Smooth muscle cell of trachea (primary cell): ENCODE data around the gene LILRB3. TPM values are rescaled to one million over a fixed set of nuclear protein-coding genes. Genes with fewer than 3 reads are reported as not detected.

Source experiments
- total RNA-seq: library from RNA; depleted of rRNA; stranded (reverse); fragments of >200 nt; gene quantifications from 2 replicates; pipeline ENCODE4 v1.2.1, GENCODE V29; 2014

LILRB3 gene
- not detected in 2 replicates for total RNA-seq

DNA sequence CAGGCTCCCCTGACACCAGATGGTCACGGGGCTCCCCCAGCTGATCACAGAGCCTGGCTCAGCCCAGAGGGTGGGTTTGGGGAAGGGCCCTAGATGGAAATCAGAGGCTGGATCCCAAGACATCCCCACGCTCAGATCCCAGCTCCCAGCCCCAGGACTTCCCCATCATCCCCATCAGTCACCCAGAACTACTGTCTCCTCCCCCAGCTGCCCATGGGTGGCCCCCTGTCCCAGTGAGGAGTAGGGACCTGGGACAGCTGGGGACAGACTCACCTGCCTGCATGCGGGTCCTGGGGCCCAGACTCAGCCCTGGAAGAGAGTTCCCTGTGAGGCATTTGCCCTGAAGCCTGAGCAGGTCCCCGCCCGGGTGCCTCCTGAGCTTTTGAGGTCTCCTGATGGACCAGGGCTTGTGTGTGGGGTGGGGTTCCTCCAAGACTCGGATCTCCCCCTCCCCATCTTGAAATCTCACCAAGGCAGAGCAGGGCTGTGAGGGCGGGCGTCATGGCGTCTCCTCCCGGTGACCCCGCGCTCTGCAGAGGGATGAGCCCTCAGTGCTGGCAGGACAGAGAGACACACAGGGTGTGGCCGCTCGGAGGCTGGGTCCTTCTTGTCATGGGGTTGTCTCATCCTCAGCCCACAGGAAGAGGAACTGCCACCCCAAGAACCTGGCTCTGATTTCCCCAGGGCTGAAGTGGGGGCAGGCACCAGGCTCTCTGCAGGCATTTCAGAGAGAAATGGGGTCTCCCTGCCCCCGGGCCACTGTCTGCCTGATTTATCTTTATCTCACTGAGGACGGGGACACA, at the start of gene LILRB3:
Gene LILRB3 (minus strand): TSS at position 534 of the 803 bp plus-strand sequence. CDS start 31 bp downstream, at position 503.

DNA sequence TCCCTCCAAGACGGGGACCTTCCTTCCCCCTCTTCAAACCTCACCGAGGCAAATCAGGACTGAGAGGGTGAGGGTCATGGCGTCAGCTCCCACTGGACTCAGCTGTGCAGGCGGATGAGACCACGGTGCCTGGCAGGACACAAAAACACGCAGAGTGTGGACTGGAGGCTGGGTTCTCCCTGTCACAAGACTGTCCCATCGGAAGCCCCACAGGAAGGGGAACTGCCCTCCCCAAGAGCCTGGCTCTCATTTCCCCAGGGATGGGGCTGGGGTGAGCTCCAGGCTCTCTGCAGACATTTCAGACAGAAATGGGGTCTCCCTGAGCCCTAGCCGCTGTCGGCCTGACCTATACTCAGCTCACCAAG, 34.3 kb upstream of the LILRB3 start, which contains the start of gene LILRB5:
Gene LILRB5 (minus strand): TSS at position 158 of the 365 bp plus-strand sequence. CDS start 80 bp downstream, at position 78.

DNA sequence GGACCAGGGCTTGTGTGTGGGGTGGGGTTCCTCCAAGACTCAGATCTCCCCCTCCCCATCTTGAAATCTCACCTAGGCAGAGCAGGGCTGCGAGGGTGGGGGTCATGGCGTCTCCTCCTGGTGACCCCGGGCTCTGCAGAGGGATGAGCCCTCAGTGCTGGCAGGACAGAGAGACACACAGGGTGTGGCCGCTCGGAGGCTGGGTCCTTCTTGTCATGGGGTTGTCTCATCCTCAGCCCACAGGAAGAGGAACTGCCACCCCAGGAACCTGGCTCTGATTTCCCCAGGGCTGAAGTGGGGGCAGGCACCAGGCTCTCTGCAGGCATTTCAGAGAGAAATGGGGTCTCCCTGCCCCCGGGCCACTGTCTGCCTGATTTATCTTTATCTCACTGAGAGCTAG, 19.8 kb upstream of the LILRB3 start, which contains the start of gene LILRA6:
Gene LILRA6 (minus strand): TSS at position 145 of the 400 bp plus-strand sequence.

GRCh38 chr19:54191011-54191810, 31.6 kb downstream of the LILRB3 start, which contains the start of gene TSEN34:
Gene TSEN34 (plus strand): TSS chr19:54191308. CDS start chr19:54191365, 57 bp downstream.

GRCh38 chr19:54189145-54189734, 33.6 kb downstream of the LILRB3 start, which contains the start of gene MBOAT7:
Gene MBOAT7 (minus strand): TSS chr19:54189580. CDS start chr19:54188508, 1,072 bp downstream.

DNA sequence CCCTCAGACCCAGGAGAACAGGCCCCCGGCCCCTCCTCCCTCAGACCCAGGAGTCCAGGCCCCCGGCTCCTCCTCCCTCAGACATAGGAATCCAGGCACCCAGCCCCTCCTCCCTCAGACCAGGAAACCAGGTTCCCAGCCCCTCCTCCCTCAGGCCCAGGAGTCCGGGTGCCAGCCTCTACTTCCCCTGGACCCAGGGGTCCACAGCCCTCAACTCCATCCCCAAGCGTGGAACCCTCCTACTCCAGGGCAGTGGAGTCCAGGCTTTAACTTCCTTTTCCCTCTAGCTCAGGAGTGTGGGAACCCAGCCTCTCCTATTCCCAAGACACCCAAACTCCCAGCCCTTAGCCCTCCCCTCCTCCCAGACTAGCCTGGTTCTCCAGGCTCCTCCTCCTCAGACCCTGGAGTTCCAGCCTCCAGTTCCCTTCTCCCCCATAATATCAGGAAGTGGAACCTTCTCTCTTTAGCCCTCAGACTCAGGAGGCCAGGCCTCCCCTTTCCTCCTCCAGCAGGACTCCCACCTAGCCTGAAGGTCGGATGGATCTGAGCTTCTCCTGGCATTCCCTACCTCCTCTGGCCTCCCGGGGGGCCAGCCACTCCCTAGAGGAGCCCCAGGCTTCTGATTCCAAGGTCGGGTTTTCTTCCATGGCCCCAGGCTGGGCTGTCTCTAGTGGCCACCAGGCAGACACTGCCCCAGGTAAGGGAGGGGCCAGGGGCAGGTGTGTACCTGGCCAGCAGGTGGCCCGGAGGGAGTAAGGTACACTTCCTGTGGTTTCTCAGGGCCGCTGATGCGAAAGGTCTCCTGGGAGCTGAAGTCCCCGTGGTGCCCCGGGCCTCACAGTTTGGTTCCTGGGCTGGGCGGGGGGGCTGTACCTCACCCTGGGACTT, 50.1 kb downstream of the LILRB3 start, which contains the start of gene TMC4:
Gene TMC4 (minus strand): TSS at position 690 of the 888 bp plus-strand sequence. CDS start 43 bp downstream, at position 647.

Other genes with a start within 250 kb of the LILRB3 start
- gene CACNG6, start 231.4 kb downstream of the LILRB3 start, total RNA-seq, result 0.33 TPM in 1 of 2 replicates, not detected in the other
- not detected in 2 replicates for gene VSTM1, start 159.1 kb downstream of the LILRB3 start, total RNA-seq
- gene TARM1, start 141.6 kb downstream of the LILRB3 start, total RNA-seq, result not detected in 2 replicates
- 0.15 and 0.33 TPM in 2 replicates for gene OSCAR, start 122.2 kb downstream of the LILRB3 start, total RNA-seq
- gene NDUFA3, start 120.2 kb downstream of the LILRB3 start, total RNA-seq, result 5.8 and 25.1 TPM in 2 replicates
- gene TFPT, start 107.3 kb downstream of the LILRB3 start, total RNA-seq, result 11.7 and 16.4 TPM in 2 replicates
- gene PRPF31, start 107.3 kb downstream of the LILRB3 start, total RNA-seq, result 56.9 and 79.4 TPM in 2 replicates
- gene CNOT3, start 85.2 kb downstream of the LILRB3 start, total RNA-seq, result 10.1 and 25.9 TPM in 2 replicates
- 4.3 and 5.4 TPM in 2 replicates for gene LENG1, start 63.3 kb downstream of the LILRB3 start, total RNA-seq
- gene TMC4, start 49.8 kb downstream of the LILRB3 start, total RNA-seq, result 0.58 and 0.83 TPM in 2 replicates
- 36.8 and 94.6 TPM in 2 replicates for gene MBOAT7, start 33.4 kb downstream of the LILRB3 start, total RNA-seq
- gene TSEN34, start 31.7 kb downstream of the LILRB3 start, total RNA-seq, result 86.1 and 105 TPM in 2 replicates
- gene RPS9, start 22.1 kb downstream of the LILRB3 start, total RNA-seq, result 1,744 and 1,790 TPM in 2 replicates
- not detected in 2 replicates for gene LILRA6, start 19.8 kb upstream of the LILRB3 start, total RNA-seq
- gene LILRB5, start 34.3 kb upstream of the LILRB3 start, total RNA-seq, result under 0.01 TPM in 1 of 2 replicates, not detected in the other
- not detected in 2 replicates for gene LILRB2, start 58.1 kb upstream of the LILRB3 start, total RNA-seq
- not detected in 2 replicates for gene LILRA5, start 90.2 kb upstream of the LILRB3 start, total RNA-seq
- not detected in 2 replicates for gene LILRA4, start 116.2 kb upstream of the LILRB3 start, total RNA-seq
- gene LAIR1, start 141.9 kb upstream of the LILRB3 start, total RNA-seq, result not detected in 2 replicates
- not detected in 2 replicates for gene TTYH1, start 192.5 kb upstream of the LILRB3 start, total RNA-seq
- gene LENG8, start 226.2 kb upstream of the LILRB3 start, total RNA-seq, result 47.0 and 83.2 TPM in 2 replicates
- 11.2 and 15.1 TPM in 2 replicates for gene LENG9, start 240.8 kb upstream of the LILRB3 start, total RNA-seq